IMR-90 (cell line): ENCODE results near the gene CIAO2B. TPM values are rescaled to one million over a fixed set of nuclear protein-coding genes. Genes with fewer than 3 reads are reported as not detected.

Experiments used
- ATAC-seq: fragments of 200-7000 bp; cut with Tn5 transposase; 2 replicates; pipeline ENCODE4 v1.9.1; 2020; ENCODE audit warnings: low read depth, mild to moderate bottlenecking, moderate library complexity
- Bru-seq: library from RNA; stranded (reverse); fragments of 400-500 nt; gene quantifications from one replicate; lab custom pipeline; 2021; lab: Mats Ljungman, UMichigan
- BruChase-seq, 2 experiments: library from RNA; stranded (reverse); fragments of 400-500 nt; gene quantifications; one replicate each; lab custom pipeline; 2021; lab: Mats Ljungman, UMichigan
- BruUV-seq: library from RNA; stranded (reverse); fragments of 400-500 nt; replicated peaks from 2 replicates; lab custom pipeline; 2021; lab: Mats Ljungman, UMichigan
- CTCF ChIA-PET: fragments of 300-600 bp; formaldehyde crosslinking; extraction: SDS; loops from one replicate; lab custom pipeline; 2021; ENCODE audit warnings: antibody characterized with exemption; lab: Yijun Ruan, JAX
- POLR2A ChIA-PET: fragments of 300-600 bp; sonication (Branson Sonifier 250); formaldehyde crosslinking; loops from one replicate; lab custom pipeline; 2022; ENCODE audit warnings: antibody characterized with exemption; ENCODE audit not compliant: unreplicated experiment; lab: Charles Lee
- DNase-seq: peaks from one replicate; pipeline ENCODE4 v3.0.0; 2013
- H2AFZ ChIP-seq: replicated peaks from 2 replicates; pipeline ENCODE3; 2013; ENCODE audit warnings: low read length, mild to moderate bottlenecking; ENCODE audit not compliant: poor library complexity
- H2AK5ac ChIP-seq: 2 replicates; pipeline ENCODE4 v1.6.1; 2013; ENCODE audit warnings: low read depth, low read length, inconsistent platforms
- H2AK9ac ChIP-seq: replicated peaks from 2 replicates; pipeline ENCODE3; 2013; ENCODE audit warnings: mild to moderate bottlenecking, low read depth, low read length, moderate library complexity; ENCODE audit not compliant: poor library complexity
- H2BK120ac ChIP-seq: 2 replicates; pipeline ENCODE4 v1.6.1; 2013; ENCODE audit warnings: low read depth, low read length, inconsistent platforms
- H2BK15ac ChIP-seq: 3 replicates; pipeline ENCODE4 v1.6.1; 2013; ENCODE audit warnings: low read depth, low read length, inconsistent platforms
- H2BK20ac ChIP-seq: 2 replicates; pipeline ENCODE4 v1.6.1; 2013; ENCODE audit warnings: low read depth, mild to moderate bottlenecking, inconsistent platforms, low read length, moderate library complexity
- H2BK5ac ChIP-seq: 2 replicates; pipeline ENCODE4 v1.6.1; 2013; ENCODE audit warnings: mild to moderate bottlenecking, low read depth, low read length, inconsistent platforms; ENCODE audit not compliant: poor library complexity, severe bottlenecking
- H3K14ac ChIP-seq: replicated peaks from 2 replicates; pipeline ENCODE4 v1.6.1; 2013; ENCODE audit warnings: low read depth, low read length, inconsistent platforms
- H3K18ac ChIP-seq: 2 replicates; pipeline ENCODE4 v1.6.1; 2013; ENCODE audit warnings: low read depth, low read length, control low read depth
- H3K23ac ChIP-seq: 2 replicates; pipeline ENCODE4 v1.6.1; 2013; ENCODE audit warnings: low read depth, low read length, inconsistent platforms
- H3K27ac ChIP-seq: 2 replicates; pipeline ENCODE4 v1.5.1; 2013; ENCODE audit warnings: mild to moderate bottlenecking, control low read depth, low read length; ENCODE audit not compliant: insufficient read depth
- H3K27me3 ChIP-seq: 2 replicates; pipeline ENCODE4 v1.6.1; 2013; ENCODE audit warnings: low read length; ENCODE audit not compliant: control insufficient read depth, insufficient read depth
- H3K36me3 ChIP-seq: 2 replicates; pipeline ENCODE4 v1.6.1; 2013; ENCODE audit warnings: low read length, mixed read lengths; ENCODE audit not compliant: control insufficient read depth, insufficient read depth
- H3K4ac ChIP-seq: 2 replicates; pipeline ENCODE4 v1.6.1; 2013; ENCODE audit warnings: low read depth, low read length, inconsistent platforms
- H3K4me1 ChIP-seq: 2 replicates; pipeline ENCODE4 v1.6.1; 2013; ENCODE audit warnings: low read length, mixed read lengths; ENCODE audit not compliant: control insufficient read depth, insufficient read depth
- H3K4me2 ChIP-seq: 2 replicates; pipeline ENCODE4 v1.6.1; 2013; ENCODE audit warnings: low read depth, mild to moderate bottlenecking, control low read depth, low read length, moderate library complexity
- H3K4me3 ChIP-seq: 2 replicates; pipeline ENCODE4 v1.5.1; 2013; ENCODE audit warnings: low read depth, mild to moderate bottlenecking, control low read depth, low read length, moderate library complexity; ENCODE audit not compliant: insufficient read depth
- H3K56ac ChIP-seq: 2 replicates; pipeline ENCODE4 v1.6.1; 2013; ENCODE audit warnings: low read length, inconsistent platforms; ENCODE audit not compliant: insufficient read depth; ENCODE audit errors: extremely low read depth
- H3K79me1 ChIP-seq, 2 experiments: 2 replicates each; pipeline ENCODE4 v1.6.1; 2013; ENCODE audit warnings: low read length in 2 of 2, inconsistent platforms in 1 of 2, low read depth in 1 of 2
- H3K9ac ChIP-seq: 2 replicates; pipeline ENCODE4 v1.6.1; 2013; ENCODE audit warnings: low read depth, low read length, control low read depth
- H3K9me1 ChIP-seq: 2 replicates; pipeline ENCODE4 v1.6.1; 2013; ENCODE audit warnings: low read length, inconsistent platforms; ENCODE audit not compliant: insufficient read depth
- H3K9me3 ChIP-seq: 2 replicates; pipeline ENCODE4 v1.6.1; 2013; ENCODE audit warnings: low read length; ENCODE audit not compliant: control insufficient read depth, insufficient read depth
- H4K20me1 ChIP-seq: 2 replicates; pipeline ENCODE4 v1.6.1; 2013; ENCODE audit warnings: low read length, inconsistent platforms; ENCODE audit not compliant: insufficient read depth
- H4K5ac ChIP-seq: 2 replicates; pipeline ENCODE4 v1.6.1; 2013; ENCODE audit warnings: mild to moderate bottlenecking, low read depth, low read length, control low read depth
- H4K8ac ChIP-seq, 2 experiments: 2 replicates each; pipeline ENCODE4 v1.6.1; 2013; ENCODE audit warnings: low read depth in 2 of 2, low read length in 2 of 2, control low read depth in 1 of 2, inconsistent platforms in 1 of 2
- H4K91ac ChIP-seq: 2 replicates; pipeline ENCODE4 v1.6.1; 2013; ENCODE audit warnings: low read depth, low read length, inconsistent platforms; ENCODE audit not compliant: insufficient read depth
- BHLHE40 ChIP-seq: fragments of 150-350 bp; IDR thresholded peaks from 2 replicates; pipeline ENCODE4 v1.6.1; 2016; ENCODE audit warnings: mild to moderate bottlenecking, low read depth, low read length
- CEBPB ChIP-seq: IDR thresholded peaks from 2 replicates; pipeline ENCODE4 v1.6.1; 2012; ENCODE audit warnings: low read depth, low read length, improper control_type of control experiment
- CHD1 ChIP-seq: IDR thresholded peaks from 2 replicates; pipeline ENCODE4 v1.6.1; 2012; ENCODE audit warnings: low read depth, low read length, improper control_type of control experiment
- MXI1 ChIP-seq: IDR thresholded peaks from 2 replicates; pipeline ENCODE4 v1.6.1; 2012; ENCODE audit warnings: low read depth, mild to moderate bottlenecking, low read length, moderate library complexity, borderline replicate concordance
- NFE2L2 ChIP-seq: fragments of 150-350 bp; IDR thresholded peaks from 2 replicates; pipeline ENCODE4 v1.6.1; 2016; ENCODE audit warnings: low read depth, mild to moderate bottlenecking, low read length
- POLR2A ChIP-seq: IDR thresholded peaks from 2 replicates; pipeline ENCODE4 v1.6.1; 2012; ENCODE audit warnings: mild to moderate bottlenecking, low read depth, low read length
- RAD21 ChIP-seq: IDR thresholded peaks from 2 replicates; pipeline ENCODE4 v1.6.1; 2012; ENCODE audit warnings: low read length, improper control_type of control experiment
- SMC3 ChIP-seq: fragments of 150-350 bp; IDR thresholded peaks from 2 replicates; pipeline ENCODE4 v1.6.1; 2016; ENCODE audit warnings: low read depth, mild to moderate bottlenecking, antibody characterized with exemption, low read length, moderate library complexity
- WGBS, 2 experiments: methylation state at CpG; one replicate each; pipeline versions ENCODE4 v1.1.5 to v1.1.7; 2013; ENCODE audit warnings: missing lambda C conversion rate in 2 of 2; ENCODE audit not compliant: insufficient read length in 1 of 2; ENCODE audit errors: extremely low coverage in 2 of 2; 5-methylcytosine and 5-hydroxymethylcytosine counted together
- dilution Hi-C: fragments of 300-500 bp; cut with HindIII; formaldehyde crosslinking; loops from one replicate; pipeline ENCODE4 v1.14.3; 2018; ENCODE audit warnings: low sequenced_read_pairs; ENCODE audit not compliant: unreplicated experiment
- in situ Hi-C: fragments of 300-500 bp; cut with MboI; formaldehyde crosslinking; loops from 3 replicates; pipeline ENCODE4 v1.14.3; 2019; ENCODE audit warnings: low sequenced_read_pairs, inconsistent platforms, mixed read lengths
- intact Hi-C: fragments of 100-400 bp; cut with micrococcal nuclease; formaldehyde crosslinking; loops from 2 replicates; pipeline ENCODE4 v1.10.0; 2022
- long read RNA-seq: library from polyadenylated mRNA; unstranded; transcript quantifications from one replicate; pipeline ENCODE4 v2.0.0, GENCODE V29; 2021; ENCODE audit not compliant: unreplicated experiment
- polyA plus RNA-seq, 3 experiments: library from polyadenylated mRNA; depleted of rRNA; stranded (reverse); fragments of >200 nt; gene quantifications; 2 replicates each; pipeline ENCODE4 v1.2.3, GENCODE V29; 2012; ENCODE audit warnings: low replicate concordance in 1 of 3
- total RNA-seq: library from RNA; depleted of rRNA; stranded (reverse); fragments of >200 nt; gene quantifications from 2 replicates; pipeline ENCODE4 v1.2.3, GENCODE V29; 2012; rRNA removed
- TF ChIP-seq, protein P1 (sequence below): fragments of 150-350 bp; IDR thresholded peaks from 2 replicates; pipeline ENCODE4 v1.6.1; 2016; ENCODE audit warnings: low read depth, mild to moderate bottlenecking, low read length, moderate library complexity, borderline replicate concordance
- TF ChIP-seq, protein P2 (sequence below): fragments of 150-350 bp; IDR thresholded peaks from 2 replicates; pipeline ENCODE4 v1.6.1; 2017; ENCODE audit warnings: mild to moderate bottlenecking, antibody characterized with exemption, low read length, low read depth
- TF ChIP-seq, protein P3 (sequence below): conservative IDR thresholded peaks from 2 replicates; pipeline ENCODE4 v1.5.1; 2012; ENCODE audit warnings: mild to moderate bottlenecking, low read depth, low read length, improper control_type of control experiment

Gene CIAO2B
- total RNA-seq (148 and 168 TPM in 2 replicates), polyA plus RNA-seq (2012; rRNA removed) (234 and 283 TPM in 2 replicates), Bru-seq, nascent RNA (percentile 78 among the genes with signal in this experiment), BruChase-seq, experiment 1, labeled RNA remaining after a 6-hour chase (percentile 74 among the genes with signal in this experiment), BruChase-seq, experiment 2, labeled RNA remaining after a 2-hour chase (percentile 71 among the genes with signal in this experiment)
- 232 and 454 TPM in 2 replicates for polyA plus RNA-seq (2012; cell fraction: cytosol; rRNA removed)
- polyA plus RNA-seq (2012; cell fraction: nucleus; rRNA removed; ENCODE audit: low replicate concordance), result 113 and 168 TPM in 2 replicates
- long read RNA-seq, transcript CIAO2B-201 (5 exons, 676 nt), result major isoform, 69 of 90 reads
- long read RNA-seq, transcript CIAO2B-203 (4 exons, 718 nt), result minor isoform, 9 of 90 reads
- long read RNA-seq, partial matches to known transcripts, result 6 of 90 reads
- long read RNA-seq, other reads (novel, unspliced or antisense), result 6 of 90 reads

DNA sequence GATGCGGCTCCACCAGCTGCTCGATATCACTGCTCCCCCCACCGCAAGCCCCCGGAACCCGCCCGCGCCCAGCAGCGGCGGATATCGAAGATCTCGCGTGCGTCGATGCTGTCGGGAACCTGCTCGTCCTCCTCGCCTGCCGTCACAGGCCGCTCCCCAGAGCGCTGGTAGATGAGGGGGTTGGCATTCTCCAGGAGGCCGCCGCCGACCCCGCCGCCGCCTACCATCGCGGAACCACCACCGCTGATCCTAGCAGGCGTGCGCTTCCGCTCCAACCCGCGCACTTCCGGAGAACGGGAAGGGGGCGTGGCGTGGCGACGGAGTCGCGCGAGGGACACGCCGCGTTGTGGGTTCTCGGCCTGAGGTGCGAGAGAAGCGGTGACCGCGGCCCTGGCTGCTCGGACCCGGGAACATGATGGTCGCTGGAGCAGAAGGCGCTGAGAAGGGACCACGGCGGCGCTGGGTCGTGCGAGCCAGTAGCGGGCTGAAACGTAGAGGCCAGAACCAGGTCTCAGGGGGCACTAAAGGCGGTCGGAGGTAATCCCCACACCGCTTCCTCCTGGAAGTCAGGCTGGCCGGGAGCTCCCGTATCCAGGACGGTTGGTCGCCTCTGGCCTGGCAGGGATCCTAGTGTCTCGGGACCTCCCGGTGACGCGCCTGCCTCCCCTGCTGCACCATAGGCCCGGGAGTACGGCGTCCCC, at the start of gene CIAO2B:
TSS of gene CIAO2B (minus strand) at position 265 of the 701 bp plus-strand sequence. CDS start at position 227, 38 bp downstream.
- 1% methylated on average over 33 of the region's 76 CpGs; no CpG with 5 or more reads in 1 of the 2 experiments for WGBS, 2 experiments
- Histone ChIP-seq H4K20me1 (peaks cover 49% of the 10 kb centered on the region), H3K27ac (peak within 1 kb of the TSS; percentile 98), H4K8ac (peak within 1 kb of the TSS; percentile 91 to 97), H3K4me1 (peaks cover 9% of the 10 kb centered on the region), H2BK15ac (peak within 1 kb of the TSS; percentile 15; the same call in 1 of the 3 replicates), H3K9me1 (peaks cover 26% of the 10 kb centered on the region), H3K18ac (peak within 1 kb of the TSS; percentile 90), H4K5ac (peak within 1 kb of the TSS; percentile 97), H2AFZ (peak within 1 kb of the TSS; percentile 99), H2BK20ac (peak within 1 kb of the TSS; percentile 49; the same call in 1 of the 2 replicates), H3K27me3 (no peaks in the 10 kb centered on the region), H3K36me3 (peaks cover 25% of the 10 kb centered on the region), H3K4me3 (peak within 1 kb of the TSS; percentile 98), H2BK120ac (peak within 1 kb of the TSS; percentile 85), H3K23ac (peak within 1 kb of the TSS; percentile 98), H3K4me2 (peak within 1 kb of the TSS; percentile 89), H3K4ac (peak within 1 kb of the TSS; percentile 99), H2AK5ac (peak within 1 kb of the TSS; percentile 98), H2AK9ac (peak within 1 kb of the TSS; percentile 96), H2BK5ac (peak within 1 kb of the TSS; percentile 98), H3K14ac (peak within 1 kb of the TSS; percentile 100), H3K79me1 (peaks cover 25 to 74% of the 10 kb centered on the region in 2 experiments), H3K56ac (peak within 1 kb of the TSS; percentile 93), H3K9me3 (no peaks in the 10 kb centered on the region), H3K9ac (peak within 1 kb of the TSS; percentile 99), H4K91ac (peak within 1 kb of the TSS; percentile 93)
- POLR2A ChIA-PET, result no interaction called here
- intact Hi-C loops, result loop anchor here (2.0 kb wide), 1 partner anchor 39 kb away; no protein-coding TSS in a partner anchor
- ATAC-seq (peak; percentile 82), DNase-seq (peak; percentile 84)
- no TSS peak for BruUV-seq
- in situ Hi-C loops, result loop anchor here (5.0 kb wide), 1 partner anchor 37 kb away; no protein-coding TSS in a partner anchor
- CTCF ChIA-PET, result no interaction called here
- dilution Hi-C loops, result no loop called here
- TF ChIP-seq CHD1 (0 out of 2 replicates have a peak, but pooled peaks have one; percentile 40), SMC3 (no peak), MXI1 (peak; percentile 81; the same call in 1 of the 2 replicates), RAD21 (no peak), POLR2A (peak; percentile 89), CEBPB (no peak), BHLHE40 (no peak; the same call in 1 of the 2 replicates), NFE2L2 (no peak)
- TF ChIP-seq, protein P1, sequence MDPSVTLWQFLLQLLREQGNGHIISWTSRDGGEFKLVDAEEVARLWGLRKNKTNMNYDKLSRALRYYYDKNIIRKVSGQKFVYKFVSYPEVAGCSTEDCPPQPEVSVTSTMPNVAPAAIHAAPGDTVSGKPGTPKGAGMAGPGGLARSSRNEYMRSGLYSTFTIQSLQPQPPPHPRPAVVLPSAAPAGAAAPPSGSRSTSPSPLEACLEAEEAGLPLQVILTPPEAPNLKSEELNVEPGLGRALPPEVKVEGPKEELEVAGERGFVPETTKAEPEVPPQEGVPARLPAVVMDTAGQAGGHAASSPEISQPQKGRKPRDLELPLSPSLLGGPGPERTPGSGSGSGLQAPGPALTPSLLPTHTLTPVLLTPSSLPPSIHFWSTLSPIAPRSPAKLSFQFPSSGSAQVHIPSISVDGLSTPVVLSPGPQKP, result 0 out of 2 replicates have a peak, but pooled peaks have one; percentile 32
- TF ChIP-seq, protein P2, sequence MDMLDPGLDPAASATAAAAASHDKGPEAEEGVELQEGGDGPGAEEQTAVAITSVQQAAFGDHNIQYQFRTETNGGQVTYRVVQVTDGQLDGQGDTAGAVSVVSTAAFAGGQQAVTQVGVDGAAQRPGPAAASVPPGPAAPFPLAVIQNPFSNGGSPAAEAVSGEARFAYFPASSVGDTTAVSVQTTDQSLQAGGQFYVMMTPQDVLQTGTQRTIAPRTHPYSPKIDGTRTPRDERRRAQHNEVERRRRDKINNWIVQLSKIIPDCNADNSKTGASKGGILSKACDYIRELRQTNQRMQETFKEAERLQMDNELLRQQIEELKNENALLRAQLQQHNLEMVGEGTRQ, result no peak
- TF ChIP-seq, protein P3, sequence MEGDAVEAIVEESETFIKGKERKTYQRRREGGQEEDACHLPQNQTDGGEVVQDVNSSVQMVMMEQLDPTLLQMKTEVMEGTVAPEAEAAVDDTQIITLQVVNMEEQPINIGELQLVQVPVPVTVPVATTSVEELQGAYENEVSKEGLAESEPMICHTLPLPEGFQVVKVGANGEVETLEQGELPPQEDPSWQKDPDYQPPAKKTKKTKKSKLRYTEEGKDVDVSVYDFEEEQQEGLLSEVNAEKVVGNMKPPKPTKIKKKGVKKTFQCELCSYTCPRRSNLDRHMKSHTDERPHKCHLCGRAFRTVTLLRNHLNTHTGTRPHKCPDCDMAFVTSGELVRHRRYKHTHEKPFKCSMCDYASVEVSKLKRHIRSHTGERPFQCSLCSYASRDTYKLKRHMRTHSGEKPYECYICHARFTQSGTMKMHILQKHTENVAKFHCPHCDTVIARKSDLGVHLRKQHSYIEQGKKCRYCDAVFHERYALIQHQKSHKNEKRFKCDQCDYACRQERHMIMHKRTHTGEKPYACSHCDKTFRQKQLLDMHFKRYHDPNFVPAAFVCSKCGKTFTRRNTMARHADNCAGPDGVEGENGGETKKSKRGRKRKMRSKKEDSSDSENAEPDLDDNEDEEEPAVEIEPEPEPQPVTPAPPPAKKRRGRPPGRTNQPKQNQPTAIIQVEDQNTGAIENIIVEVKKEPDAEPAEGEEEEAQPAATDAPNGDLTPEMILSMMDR, result no peak
